Measurements from ENCODE around the gene FABP2. TPM values are rescaled to one million over a fixed set of nuclear protein-coding genes. Genes with fewer than 3 reads are reported as not detected.
A peak's percentile ranks its signal among the peaks of the same experiment; 100 is the strongest.
"Not testable (repeated sequence)": the region's sequence is repeated elsewhere in the genome, so short reads cannot be mapped to it uniquely, and the experiment has no call there.

The FABP2 gene
- total RNA-seq, 8 experiments from 2014 or later, result 0.08 to 0.21 (median 0.09) TPM; not detected in 4

DNA sequence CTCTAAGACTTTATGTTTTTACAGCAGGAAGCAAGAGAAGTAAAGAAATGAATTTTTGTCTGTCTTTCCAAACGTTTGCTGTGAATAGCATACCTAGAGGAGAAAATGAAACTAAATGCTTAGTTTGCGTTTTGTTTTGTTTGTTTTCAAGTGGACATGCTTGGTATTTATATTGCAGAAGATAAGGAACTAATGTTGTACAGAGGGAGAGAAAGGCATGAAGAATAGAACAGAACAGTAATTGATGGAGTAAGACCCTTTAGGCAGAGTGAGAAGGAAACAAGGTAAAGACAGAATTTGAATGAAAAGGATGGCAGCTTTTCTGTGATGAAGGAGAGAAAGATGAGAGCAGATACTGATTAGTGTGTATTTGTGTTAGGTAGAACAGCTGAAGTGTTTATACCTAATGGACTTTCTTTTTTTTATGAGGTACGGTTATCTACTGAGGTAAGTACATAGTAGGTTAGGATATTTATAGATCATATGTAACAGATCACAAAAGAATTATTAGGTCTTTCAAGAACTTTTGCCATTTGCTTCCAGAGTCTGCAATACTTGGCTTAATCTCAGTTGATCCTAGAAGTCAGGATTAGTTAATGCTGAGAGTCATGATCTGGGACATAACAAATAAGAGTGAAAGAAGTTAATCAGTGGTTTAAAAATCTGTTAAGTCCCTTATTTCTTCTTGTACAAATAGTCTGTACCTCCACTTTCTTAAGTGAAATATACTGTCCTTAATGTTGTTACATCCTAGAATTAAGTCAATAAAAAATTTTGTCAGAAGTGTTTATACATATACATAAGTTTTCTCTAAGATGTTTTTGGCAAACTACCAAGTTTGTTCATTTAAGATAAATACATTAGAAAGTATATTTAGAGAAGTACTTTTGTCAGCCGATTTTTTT, 36.8 kb downstream of the FABP2 start:
- 24 to 84% (median 63%) methylated on average over 3 to 4 of the region's 4 CpGs for WGBS, 10 experiments
- ATAC-seq (replicated peaks in 6 of 8), result peak in 3 of 8 experiments; percentile 36 to 74 (median 61)
- in situ Hi-C loops (cut with MboI; ENCODE audit: low pct_unique_long_range_greater_than_20kb in 2 of 9, low sequenced_read_pairs in 9 of 9, unreplicated experiment in 9 of 9), result loop anchor here in 2 of 9 experiments (25.0 kb wide), 1 partner anchor 248 kb away; no protein-coding TSS in a partner anchor
- Histone ChIP-seq H3K27ac (no peak overlapping the region), H3K4me1 (replicated peaks in 1 of 2) (peaks cover 0 to 3% of the 10 kb centered on the region in 2 donors), H3K4me3 (no peak overlapping the region)

DNA sequence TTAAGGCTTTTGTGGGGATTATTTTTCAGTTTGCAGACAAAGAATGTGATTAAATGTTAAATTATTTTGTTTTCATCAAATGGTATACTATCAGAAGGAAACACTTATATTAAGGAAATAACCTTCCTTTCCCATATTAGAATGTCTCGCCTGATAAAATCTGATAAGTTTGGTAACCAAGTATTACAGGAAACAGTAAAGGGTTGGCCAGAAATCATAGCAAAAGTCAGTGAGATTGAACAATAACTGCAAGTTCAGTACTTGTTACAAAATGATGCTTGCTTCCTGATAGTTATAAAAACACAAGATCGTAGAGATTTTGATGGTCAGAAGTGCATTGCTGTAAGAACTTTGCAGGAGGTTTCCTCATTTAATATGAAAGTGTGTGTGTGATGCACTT, 40.5 kb downstream of the FABP2 start:
- no peaks in the 10 kb centered on the region for H3K4me1 ChIP-seq (replicated peaks in 1 of 2)
- no peak overlapping the region for H3K27ac ChIP-seq
- H3K4me3 ChIP-seq, result no peak overlapping the region
- 80 to 100% (median 100%) methylated on average over 1 to 2 of the region's 2 CpGs; no CpG with 5 or more reads in 1 of the 10 experiments for WGBS, 10 experiments
- in situ Hi-C loops (cut with MboI; ENCODE audit: low pct_unique_long_range_greater_than_20kb in 2 of 9, low sequenced_read_pairs in 9 of 9, unreplicated experiment in 9 of 9), result loop anchor here in 2 of 9 experiments (25.0 kb wide), 1 partner anchor 244 kb away; no protein-coding TSS in a partner anchor
- no peak for ATAC-seq (replicated peaks in 6 of 8)

GRCh38 chr4:119279945-119280344, 42.0 kb downstream of the FABP2 start:
- in situ Hi-C loops (cut with MboI; ENCODE audit: low pct_unique_long_range_greater_than_20kb in 2 of 9, low sequenced_read_pairs in 9 of 9, unreplicated experiment in 9 of 9), result loop anchor here in 2 of 9 experiments (25.0 kb wide), 1 partner anchor 243 kb away; no protein-coding TSS in a partner anchor
- peak overlapping the region in 1 of 5 donors; percentile 35 for H3K4me3 ChIP-seq
- ATAC-seq (replicated peaks in 6 of 8); H3K4me1 ChIP-seq (replicated peaks in 1 of 2); H3K27ac ChIP-seq: not testable (repeated sequence)
- WGBS, 10 experiments, result no CpG with 5 or more reads among the region's 12 CpGs

DNA sequence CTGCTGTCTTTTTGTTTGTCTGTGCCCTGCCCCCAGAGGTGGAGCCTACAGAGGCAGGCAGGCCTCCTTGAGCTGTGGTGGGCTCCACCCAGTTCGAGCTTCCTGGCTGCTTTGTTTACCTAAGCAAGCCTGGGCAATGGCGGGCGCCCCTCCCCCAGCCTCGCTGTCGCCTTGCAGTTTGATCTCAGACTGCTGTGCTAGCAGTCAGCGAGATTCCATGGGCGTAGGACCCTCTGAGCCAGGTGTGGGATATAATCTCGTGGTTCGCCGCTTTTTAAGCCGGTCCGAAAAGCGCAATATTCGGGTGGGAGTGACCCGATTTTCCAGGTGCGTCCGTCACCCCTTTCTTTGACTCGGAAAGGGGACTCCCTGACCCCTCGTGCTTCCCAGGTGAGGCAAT, 42.4 kb downstream of the FABP2 start:
- in situ Hi-C loops (cut with MboI; ENCODE audit: low pct_unique_long_range_greater_than_20kb in 2 of 9, low sequenced_read_pairs in 9 of 9, unreplicated experiment in 9 of 9), result loop anchor here in 2 of 9 experiments (25.0 kb wide), 1 partner anchor 242 kb away; no protein-coding TSS in a partner anchor
- WGBS, 10 experiments, result 80% methylated on average over 1 of the region's 19 CpGs; no CpG with 5 or more reads in 9 of the 10 experiments
- ATAC-seq (replicated peaks in 6 of 8); H3K27ac ChIP-seq; H3K4me1 ChIP-seq (replicated peaks in 1 of 2): not testable (repeated sequence)
- peak overlapping the region in 1 of 5 donors; percentile 35 for H3K4me3 ChIP-seq

DNA sequence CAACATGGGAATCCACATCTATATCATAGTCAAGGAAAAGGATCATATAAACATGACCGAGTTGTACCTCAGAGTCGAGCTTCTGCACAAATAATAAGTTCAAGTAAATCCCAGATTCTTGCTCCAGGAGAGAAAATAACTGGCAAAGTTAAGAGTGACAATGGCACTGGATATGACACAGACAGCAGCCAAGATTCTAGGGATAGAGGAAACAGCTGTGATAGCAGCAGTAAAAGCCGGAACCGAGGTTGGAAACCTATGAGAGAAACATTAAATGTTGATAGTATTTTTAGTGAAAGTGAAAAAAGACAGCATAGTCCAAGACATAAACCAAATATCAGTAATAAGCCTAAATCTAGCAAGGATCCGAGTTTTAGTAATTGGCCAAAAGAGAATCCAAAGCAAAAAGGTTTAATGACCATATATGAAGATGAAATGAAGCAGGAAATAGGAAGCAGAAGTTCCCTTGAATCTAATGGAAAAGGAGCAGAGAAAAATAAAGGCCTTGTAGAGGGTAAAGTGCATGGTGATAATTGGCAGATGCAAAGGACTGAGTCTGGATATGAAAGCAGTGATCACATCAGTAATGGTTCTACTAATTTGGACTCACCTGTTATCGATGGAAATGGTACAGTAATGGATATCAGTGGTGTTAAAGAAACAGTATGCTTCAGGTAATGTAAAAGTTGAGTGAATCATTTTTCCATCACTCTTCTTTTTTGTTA, 50.4 kb downstream of the FABP2 start:
- no peak overlapping the region for H3K4me3 ChIP-seq
- WGBS, 10 experiments, result 70 to 100% (median 93%) methylated on average over 1 to 6 of the region's 6 CpGs
- ATAC-seq (replicated peaks in 6 of 8), result no peak
- in situ Hi-C loops (cut with MboI; ENCODE audit: low pct_unique_long_range_greater_than_20kb in 2 of 9, low sequenced_read_pairs in 9 of 9, unreplicated experiment in 9 of 9), result no loop called here
- no peak overlapping the region for H3K27ac ChIP-seq
- H3K4me1 ChIP-seq (replicated peaks in 1 of 2), result no peaks in the 10 kb centered on the region

DNA sequence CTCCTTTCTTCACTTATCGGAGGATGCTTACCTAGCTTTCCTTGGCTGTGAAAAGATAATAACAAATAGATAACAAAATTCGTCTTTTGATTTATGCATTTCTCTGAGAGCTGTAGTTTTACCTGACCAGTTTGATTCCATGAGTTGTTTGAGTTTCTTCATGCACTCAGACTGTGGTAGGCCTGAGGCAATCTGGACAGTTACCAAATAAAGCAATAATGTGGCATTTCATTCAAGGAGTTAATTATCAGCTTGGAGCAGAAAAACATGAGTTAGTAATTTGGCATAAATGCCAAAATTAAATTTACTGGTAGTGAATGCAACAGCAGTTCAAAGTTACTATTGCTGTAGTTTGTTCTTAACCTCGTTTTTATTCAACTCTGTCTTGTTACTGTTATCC, 53.5 kb downstream of the FABP2 start:
- in situ Hi-C loops (cut with MboI; ENCODE audit: low pct_unique_long_range_greater_than_20kb in 2 of 9, low sequenced_read_pairs in 9 of 9, unreplicated experiment in 9 of 9), result no loop called here
- 56 to 100% (median 92%) methylated on average over 2 to 3 of the region's 3 CpGs for WGBS, 10 experiments
- ATAC-seq (replicated peaks in 6 of 8), result no peak
- no peak overlapping the region for H3K4me3 ChIP-seq
- H3K4me1 ChIP-seq (replicated peaks in 1 of 2), result no peaks in the 10 kb centered on the region
- no peak overlapping the region for H3K27ac ChIP-seq

Other genes starting within 250 kb of the FABP2 start
- under 1 TPM in 3 of 8 experiments, not detected in 5; 0.15 to 0.78 (median 0.24) TPM for gene MYOZ2, start 186.3 kb downstream of the FABP2 start, total RNA-seq
- gene USP53, start 109.4 kb downstream of the FABP2 start, total RNA-seq, result 10 to 100 TPM in 5 of 8 experiments, 1 to 10 TPM in 3; 4.4 to 21.4 (median 12.6) TPM